Measurements from ENCODE around the gene CEP128. TPM values are rescaled to one million over a fixed set of nuclear protein-coding genes. Genes with fewer than 3 reads are reported as not detected.
A peak's percentile ranks its signal among the peaks of the same experiment; 100 is the strongest.

The CEP128 gene
- total RNA-seq, 6 experiments from 2014 or later, result 4.8 to 10.3 (median 8.8) TPM

GRCh38 chr14:80572666-80573065 lies 368.9 kb downstream of the CEP128 start:
- H3K27ac Mint-ChIP-seq, result no peak overlapping the region
- H3K4me1 Mint-ChIP-seq (ENCODE audit: low read depth), result peaks cover 31% of the 10 kb centered on the region
- TF ChIP-seq, protein P1, sequence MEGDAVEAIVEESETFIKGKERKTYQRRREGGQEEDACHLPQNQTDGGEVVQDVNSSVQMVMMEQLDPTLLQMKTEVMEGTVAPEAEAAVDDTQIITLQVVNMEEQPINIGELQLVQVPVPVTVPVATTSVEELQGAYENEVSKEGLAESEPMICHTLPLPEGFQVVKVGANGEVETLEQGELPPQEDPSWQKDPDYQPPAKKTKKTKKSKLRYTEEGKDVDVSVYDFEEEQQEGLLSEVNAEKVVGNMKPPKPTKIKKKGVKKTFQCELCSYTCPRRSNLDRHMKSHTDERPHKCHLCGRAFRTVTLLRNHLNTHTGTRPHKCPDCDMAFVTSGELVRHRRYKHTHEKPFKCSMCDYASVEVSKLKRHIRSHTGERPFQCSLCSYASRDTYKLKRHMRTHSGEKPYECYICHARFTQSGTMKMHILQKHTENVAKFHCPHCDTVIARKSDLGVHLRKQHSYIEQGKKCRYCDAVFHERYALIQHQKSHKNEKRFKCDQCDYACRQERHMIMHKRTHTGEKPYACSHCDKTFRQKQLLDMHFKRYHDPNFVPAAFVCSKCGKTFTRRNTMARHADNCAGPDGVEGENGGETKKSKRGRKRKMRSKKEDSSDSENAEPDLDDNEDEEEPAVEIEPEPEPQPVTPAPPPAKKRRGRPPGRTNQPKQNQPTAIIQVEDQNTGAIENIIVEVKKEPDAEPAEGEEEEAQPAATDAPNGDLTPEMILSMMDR (IDR thresholded peaks at IDR 0.05), result peak; percentile 49; the same call in 1 of the 2 replicates
- H3K9me3 Mint-ChIP-seq, result no peaks in the 10 kb centered on the region
- no peak overlapping the region for H3K4me3 Mint-ChIP-seq
- no peak for DNase-seq
- no peaks in the 10 kb centered on the region for H3K27me3 Mint-ChIP-seq (ENCODE audit: insufficient read depth)
- no peaks in the 10 kb centered on the region for H3K36me3 Mint-ChIP-seq (ENCODE audit: low read depth)

- TF ChIP-seq, protein P1 (IDR thresholded peaks at IDR 0.05), result no peak
- H3K27ac Mint-ChIP-seq, result no peak overlapping the region
- H3K4me3 Mint-ChIP-seq, result no peak overlapping the region
- H3K9me3 Mint-ChIP-seq, result no peaks in the 10 kb centered on the region
- no peaks in the 10 kb centered on the region for H3K36me3 Mint-ChIP-seq (ENCODE audit: low read depth)
- no peak for DNase-seq
- peaks cover 39% of the 10 kb centered on the region for H3K4me1 Mint-ChIP-seq (ENCODE audit: low read depth)
- no peaks in the 10 kb centered on the region for H3K27me3 Mint-ChIP-seq (ENCODE audit: insufficient read depth)
These were observed 370.6 kb downstream of the CEP128 start for GRCh38 chr14:80570930-80571298.

DNA sequence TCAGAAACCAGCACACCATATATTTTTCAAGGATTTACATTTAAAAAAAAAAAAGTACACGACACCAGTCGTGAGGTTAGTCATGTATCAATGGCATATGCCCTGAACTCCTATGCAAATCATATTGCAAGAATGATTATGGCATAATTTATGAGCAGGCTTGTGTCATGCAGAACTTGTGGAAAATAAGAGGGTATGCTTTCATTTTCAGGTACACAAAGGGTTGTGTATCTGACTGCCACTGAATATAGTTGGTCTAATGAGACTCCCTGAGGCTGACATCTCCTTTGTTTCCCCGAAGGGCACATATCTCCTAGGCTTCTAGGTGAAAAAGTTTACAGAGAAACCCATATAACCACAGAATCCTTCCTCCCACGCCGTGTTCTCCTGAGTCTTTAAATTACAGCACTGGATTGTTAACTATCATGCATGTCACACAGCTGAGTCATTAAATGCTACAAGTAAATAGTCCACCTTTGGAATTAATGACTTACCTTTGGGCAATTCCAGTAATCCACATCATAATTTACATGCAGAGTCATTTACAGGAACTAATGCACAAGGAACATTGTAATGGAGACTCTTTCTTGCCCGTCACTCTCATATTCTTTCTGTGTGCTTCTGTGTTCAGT lies 373.5 kb downstream of the CEP128 start:
- H3K4me1 Mint-ChIP-seq (ENCODE audit: low read depth), result peaks cover 35% of the 10 kb centered on the region
- no peaks in the 10 kb centered on the region for H3K36me3 Mint-ChIP-seq (ENCODE audit: low read depth)
- DNase-seq, result peak; percentile 44
- no peaks in the 10 kb centered on the region for H3K9me3 Mint-ChIP-seq
- TF ChIP-seq, protein P1 (IDR thresholded peaks at IDR 0.05), result no peak
- peak overlapping the region; percentile 72 for H3K4me3 Mint-ChIP-seq
- no peaks in the 10 kb centered on the region for H3K27me3 Mint-ChIP-seq (ENCODE audit: insufficient read depth)
- H3K27ac Mint-ChIP-seq, result peak overlapping the region; percentile 53

GRCh38 chr14:80565001-80565400 lies 376.5 kb downstream of the CEP128 start:
- no peaks in the 10 kb centered on the region for H3K9me3 Mint-ChIP-seq
- DNase-seq, result no peak
- no peak overlapping the region for H3K27ac Mint-ChIP-seq
- H3K36me3 Mint-ChIP-seq (ENCODE audit: low read depth), result no peaks in the 10 kb centered on the region
- H3K4me3 Mint-ChIP-seq, result no peak overlapping the region
- H3K4me1 Mint-ChIP-seq (ENCODE audit: low read depth), result peaks cover 29% of the 10 kb centered on the region
- TF ChIP-seq, protein P1 (IDR thresholded peaks at IDR 0.05), result no peak
- no peaks in the 10 kb centered on the region for H3K27me3 Mint-ChIP-seq (ENCODE audit: insufficient read depth)

GRCh38 chr14:80564051-80564450 lies 377.5 kb downstream of the CEP128 start:
- DNase-seq, result no peak
- H3K4me1 Mint-ChIP-seq (ENCODE audit: low read depth), result peaks cover 23% of the 10 kb centered on the region
- TF ChIP-seq, protein P1 (IDR thresholded peaks at IDR 0.05), result no peak

More at GRCh38 chr14:80564051-80564450, 377.5 kb downstream of the CEP128 start:
- no peak overlapping the region for H3K27ac Mint-ChIP-seq
- H3K9me3 Mint-ChIP-seq, result no peaks in the 10 kb centered on the region
- H3K36me3 Mint-ChIP-seq (ENCODE audit: low read depth), result no peaks in the 10 kb centered on the region
- H3K27me3 Mint-ChIP-seq (ENCODE audit: insufficient read depth), result no peaks in the 10 kb centered on the region
- no peak overlapping the region for H3K4me3 Mint-ChIP-seq

All from HFFc6 (cell line).